Type B pancreatic cell (in vitro differentiated cells): Measurements from ENCODE around the gene RASAL2. TPM values are rescaled to one million over a fixed set of nuclear protein-coding genes. Genes with fewer than 3 reads are reported as not detected.

ENCODE experiments used
- DNase-seq: peaks from one replicate; pipeline ENCODE4 v3.0.0; 2021; ENCODE audit warnings: mixed read lengths; ENCODE audit not compliant: unreplicated experiment; ENCODE audit errors: extremely low spot score
- H3K27ac Mint-ChIP-seq: 2 replicates; pipeline ENCODE4 v1.8.0; 2021; ENCODE audit warnings: mild to moderate bottlenecking, mixed read lengths
- H3K27me3 Mint-ChIP-seq: 2 replicates; pipeline ENCODE4 v1.8.0; 2021; ENCODE audit warnings: mixed read lengths
- H3K36me3 Mint-ChIP-seq: 2 replicates; pipeline ENCODE4 v1.8.0; 2021; ENCODE audit warnings: mixed read lengths
- H3K4me1 Mint-ChIP-seq: one replicate; pipeline ENCODE4 v1.8.0; 2021; ENCODE audit warnings: mixed read lengths; ENCODE audit not compliant: unreplicated experiment
- H3K4me3 Mint-ChIP-seq: 2 replicates; pipeline ENCODE4 v1.8.0; 2021; ENCODE audit warnings: mild to moderate bottlenecking, mixed read lengths
- H3K9me3 Mint-ChIP-seq: 2 replicates; pipeline ENCODE4 v1.8.0; 2021; ENCODE audit warnings: mixed read lengths
- total RNA-seq: library from RNA; stranded (reverse); gene quantifications from 2 replicates; pipeline ENCODE4 v1.2.1, GENCODE V29; 2021; ENCODE audit warnings: low replicate concordance
- TF ChIP-seq, protein P1 (sequence below): fragments of 200-600 bp; sonication (generic); conservative IDR thresholded peaks from 2 replicates; pipeline ENCODE4 v1.5.0; 2021; ENCODE audit warnings: antibody characterized with exemption, mild to moderate bottlenecking

Gene RASAL2
- total RNA-seq, 1 donor from 2014 or later = 21.8 TPM

DNA sequence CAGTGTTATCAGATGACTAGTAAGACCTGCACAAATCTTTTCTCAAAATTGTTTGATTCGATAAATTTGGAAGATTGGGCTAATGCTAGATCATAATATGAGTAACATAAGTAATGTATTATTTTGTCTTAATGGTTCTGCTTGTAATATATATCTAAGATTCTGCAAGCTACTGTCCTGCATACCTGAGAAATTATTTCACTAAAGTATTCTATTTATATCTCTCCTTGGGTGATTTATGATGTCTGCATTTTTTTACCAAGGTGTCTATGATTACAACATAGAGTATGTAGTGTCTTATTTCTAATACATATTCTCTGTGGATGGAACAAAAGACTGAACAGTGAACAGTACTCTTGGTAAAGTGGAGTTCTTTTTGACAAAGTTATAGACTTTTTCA lies 236.2 kb downstream of the RASAL2 start:
- Mint-ChIP-seq H3K27me3 (no peaks in the 10 kb centered on the region), H3K36me3 (no peaks in the 10 kb centered on the region), H3K9me3 (no peaks in the 10 kb centered on the region), H3K27ac (peak overlapping the region; percentile 44), H3K4me1 (peaks cover 4% of the 10 kb centered on the region), H3K4me3 (peak overlapping the region; percentile 56)
- TF ChIP-seq, protein P1, sequence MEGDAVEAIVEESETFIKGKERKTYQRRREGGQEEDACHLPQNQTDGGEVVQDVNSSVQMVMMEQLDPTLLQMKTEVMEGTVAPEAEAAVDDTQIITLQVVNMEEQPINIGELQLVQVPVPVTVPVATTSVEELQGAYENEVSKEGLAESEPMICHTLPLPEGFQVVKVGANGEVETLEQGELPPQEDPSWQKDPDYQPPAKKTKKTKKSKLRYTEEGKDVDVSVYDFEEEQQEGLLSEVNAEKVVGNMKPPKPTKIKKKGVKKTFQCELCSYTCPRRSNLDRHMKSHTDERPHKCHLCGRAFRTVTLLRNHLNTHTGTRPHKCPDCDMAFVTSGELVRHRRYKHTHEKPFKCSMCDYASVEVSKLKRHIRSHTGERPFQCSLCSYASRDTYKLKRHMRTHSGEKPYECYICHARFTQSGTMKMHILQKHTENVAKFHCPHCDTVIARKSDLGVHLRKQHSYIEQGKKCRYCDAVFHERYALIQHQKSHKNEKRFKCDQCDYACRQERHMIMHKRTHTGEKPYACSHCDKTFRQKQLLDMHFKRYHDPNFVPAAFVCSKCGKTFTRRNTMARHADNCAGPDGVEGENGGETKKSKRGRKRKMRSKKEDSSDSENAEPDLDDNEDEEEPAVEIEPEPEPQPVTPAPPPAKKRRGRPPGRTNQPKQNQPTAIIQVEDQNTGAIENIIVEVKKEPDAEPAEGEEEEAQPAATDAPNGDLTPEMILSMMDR = no peak
- no peak for DNase-seq

DNA sequence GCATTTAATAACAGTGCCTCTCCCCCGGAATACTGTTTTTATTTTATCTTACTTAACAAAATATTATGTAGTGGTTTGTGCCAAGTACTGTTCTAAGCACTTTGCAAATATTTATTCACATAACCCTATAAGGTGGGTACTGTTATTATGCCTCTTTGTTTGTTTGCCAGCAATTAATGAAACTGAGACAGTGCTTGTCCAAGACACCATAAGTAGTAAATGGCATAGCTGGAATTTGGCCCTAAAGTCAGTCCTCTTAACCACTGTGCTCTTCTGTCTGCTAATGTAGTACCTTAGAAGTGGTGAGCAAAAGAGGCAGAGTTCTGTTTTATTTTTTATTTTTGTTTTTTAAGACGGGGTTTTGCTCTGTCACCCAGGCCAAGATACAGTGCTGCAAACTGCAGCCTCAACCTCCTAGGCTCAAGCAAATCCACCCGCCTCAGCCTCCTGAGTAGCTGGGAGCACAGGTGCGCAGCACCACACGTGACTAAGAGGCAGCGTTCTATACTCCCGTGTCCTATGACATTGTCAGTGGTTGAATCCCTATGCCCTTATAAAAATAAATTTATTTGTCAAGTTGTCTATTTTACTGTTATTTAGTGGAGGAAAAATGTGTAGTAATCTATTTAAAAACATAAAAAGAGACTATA lies 237.1 kb downstream of the RASAL2 start:
- Mint-ChIP-seq H3K4me1 (peaks cover 8% of the 10 kb centered on the region), H3K27me3 (no peaks in the 10 kb centered on the region), H3K9me3 (no peaks in the 10 kb centered on the region), H3K36me3 (no peaks in the 10 kb centered on the region), H3K4me3 (no peak overlapping the region), H3K27ac (no peak overlapping the region)
- no peak for DNase-seq
- TF ChIP-seq, protein P1 = no peak

DNA sequence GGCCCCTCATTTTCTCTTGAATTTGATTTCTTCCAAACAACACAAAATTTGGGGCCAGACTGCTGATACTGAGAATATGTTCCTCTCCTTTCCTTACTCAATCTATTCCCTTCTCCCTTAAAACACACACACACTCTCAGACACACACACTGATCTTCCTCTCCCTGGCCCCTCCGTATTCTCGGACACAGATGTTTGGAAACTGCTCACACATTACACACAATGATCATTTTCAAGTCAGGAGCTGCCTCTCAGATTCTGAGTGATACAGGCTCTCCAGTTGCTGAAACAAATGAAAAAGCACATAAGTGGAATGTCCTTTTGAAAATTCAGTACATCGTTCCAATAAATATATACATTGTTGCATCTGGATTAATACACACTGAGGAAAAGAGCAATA lies 241.5 kb downstream of the RASAL2 start:
- Mint-ChIP-seq H3K27me3 (no peaks in the 10 kb centered on the region), H3K27ac (no peak overlapping the region)
- TF ChIP-seq, protein P1 = no peak

DNA sequence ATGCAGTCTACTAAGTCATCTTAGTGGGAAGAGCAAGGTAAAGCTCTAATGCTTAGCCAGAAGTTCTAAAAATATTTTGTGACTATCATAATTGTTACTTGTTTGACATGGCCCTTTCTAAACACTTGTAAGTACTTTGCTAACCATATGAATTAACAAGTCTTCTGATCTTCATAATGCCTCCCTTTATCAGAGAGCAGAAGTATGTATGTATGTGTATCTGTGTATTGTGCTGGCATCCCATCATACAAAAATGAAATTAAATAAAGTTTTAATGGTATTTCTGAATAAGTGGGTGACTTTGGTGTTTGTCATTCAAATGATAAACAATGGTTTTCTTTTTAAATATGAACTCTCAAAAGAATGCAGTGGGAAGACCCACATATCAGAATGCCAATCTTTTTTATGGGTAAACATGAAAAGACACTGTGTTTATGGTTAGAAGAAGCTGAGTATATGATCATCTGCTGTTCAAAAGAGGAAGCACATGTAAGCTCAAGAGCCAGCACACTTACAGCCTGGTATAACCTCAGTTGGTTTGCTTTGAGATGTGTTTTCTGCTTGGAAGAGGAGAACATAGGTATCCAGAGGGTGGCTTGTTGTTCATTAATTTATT lies 243.3 kb downstream of the RASAL2 start:
- peaks cover 10% of the 10 kb centered on the region for H3K4me1 Mint-ChIP-seq
- TF ChIP-seq, protein P1 = no peak
- H3K27ac Mint-ChIP-seq = no peak overlapping the region
- peaks cover 3% of the 10 kb centered on the region for H3K36me3 Mint-ChIP-seq
- no peaks in the 10 kb centered on the region for H3K9me3 Mint-ChIP-seq
- no peak overlapping the region for H3K4me3 Mint-ChIP-seq
- DNase-seq = no peak
- H3K27me3 Mint-ChIP-seq = no peaks in the 10 kb centered on the region

More for the DNA sequence above, 241.5 kb downstream of the RASAL2 start:
- H3K4me3 Mint-ChIP-seq = no peak overlapping the region
- DNase-seq = no peak
- H3K9me3 Mint-ChIP-seq = no peaks in the 10 kb centered on the region
- peaks cover 6% of the 10 kb centered on the region for H3K4me1 Mint-ChIP-seq
- peaks cover 3% of the 10 kb centered on the region for H3K36me3 Mint-ChIP-seq

DNA sequence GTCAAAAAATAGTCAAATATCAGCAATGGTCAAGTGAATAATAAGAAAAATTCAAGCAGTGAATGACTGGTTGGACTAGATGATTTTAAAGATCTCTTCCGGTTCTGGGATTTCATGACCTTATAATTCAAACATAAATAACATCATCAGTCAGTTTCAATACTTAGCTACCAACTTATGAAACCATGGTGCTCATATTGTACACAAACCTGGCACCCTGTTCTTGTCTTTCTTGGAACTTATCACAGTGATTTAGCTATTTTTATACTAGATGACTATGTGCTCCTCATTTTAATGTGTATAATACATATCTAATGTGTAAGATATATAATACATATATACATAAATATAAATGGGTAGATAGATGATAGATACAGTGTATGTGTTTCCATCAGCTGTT lies 245.9 kb downstream of the RASAL2 start:
- DNase-seq = no peak
- TF ChIP-seq, protein P1 = no peak
- no peaks in the 10 kb centered on the region for H3K9me3 Mint-ChIP-seq
- no peaks in the 10 kb centered on the region for H3K27me3 Mint-ChIP-seq
- peaks cover 22% of the 10 kb centered on the region for H3K4me1 Mint-ChIP-seq
- peak overlapping the region; percentile 46 for H3K27ac Mint-ChIP-seq
- peak overlapping the region; percentile 47 for H3K4me3 Mint-ChIP-seq
- peaks cover 3% of the 10 kb centered on the region for H3K36me3 Mint-ChIP-seq
